ENCODE measurements around the gene PHF13.

GRCh38 chr1:6637770-6638169 is 24.2 kb downstream of the PHF13 start:
- TF ChIP-seq CTCF (IDR thresholded peaks at IDR 0.05; ENCODE audit: low read length), result no peak
- no peak for TF ChIP-seq EZH2 (IDR thresholded peaks at IDR 0.05; ENCODE audit: borderline replicate concordance, low read length)

All from OCI-LY1 (cell line).